ENCODE measurements around the gene STAMBPL1.
"Not testable (repeated sequence)": the region's sequence is repeated elsewhere in the genome, so short reads cannot be mapped to it uniquely, and the experiment has no call there.

STAMBPL1 gene

DNA sequence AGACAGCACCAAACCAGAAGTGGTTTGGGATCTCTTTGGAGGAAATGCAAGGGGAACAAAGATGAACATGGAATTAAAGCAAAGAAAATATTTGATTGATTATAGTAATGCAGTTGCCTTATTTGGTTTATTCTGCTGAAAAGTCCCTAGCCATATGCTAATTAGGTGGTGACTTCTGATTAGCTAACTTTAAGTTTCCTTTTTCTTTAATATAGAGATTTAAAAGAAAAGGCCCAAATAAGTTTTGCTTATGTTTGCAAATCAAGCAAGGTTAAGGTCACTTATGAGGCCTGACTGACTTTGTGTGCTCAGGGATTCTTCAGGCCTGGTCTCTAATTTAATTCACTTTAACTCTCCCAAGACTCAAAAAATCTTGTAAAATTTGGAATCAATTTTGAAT, 22.2 kb upstream of the STAMBPL1 start:
- no peak for DNase-seq

- peak in 2 of 4 experiments; percentile 63 to 69 for DNase-seq
Measured at GRCh38 chr10:88858491-88858890, 21.6 kb upstream of the STAMBPL1 start.

GRCh38 chr10:88861036-88861435, 19.0 kb upstream of the STAMBPL1 start:
- DNase-seq: peak in 2 of 4 experiments; percentile 33 to 46

DNA sequence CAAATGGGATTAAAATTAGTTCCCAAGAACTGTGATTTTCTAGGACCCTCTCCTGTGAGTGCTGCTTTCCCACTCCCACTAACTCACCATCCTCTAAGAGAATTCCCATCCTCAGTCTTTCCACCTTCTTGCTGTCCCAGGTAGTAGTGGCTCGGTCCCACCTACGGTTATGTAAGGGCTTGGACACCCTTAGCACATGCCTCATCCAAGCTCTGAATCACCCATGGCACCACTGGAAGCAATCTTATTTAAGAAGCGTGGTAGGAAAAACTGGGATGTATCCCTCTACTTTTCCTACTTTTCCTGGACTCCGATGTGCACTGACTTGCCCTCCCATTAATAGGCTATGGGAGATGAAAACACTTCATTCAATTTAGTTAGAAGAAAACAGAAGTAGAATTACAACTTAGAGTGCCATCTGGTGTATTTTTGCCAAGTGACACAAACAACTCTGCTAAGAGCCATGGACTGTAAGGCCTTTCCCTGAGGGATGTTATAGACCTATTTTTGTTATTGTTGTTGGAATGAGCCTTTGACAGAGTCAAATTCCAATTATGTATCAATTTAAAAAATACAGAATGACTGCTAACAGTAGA, 14.7 kb upstream of the STAMBPL1 start:
- DNase-seq: peak; percentile 34 to 71 (median 58)

GRCh38 chr10:88866454-88866853, 13.6 kb upstream of the STAMBPL1 start:
- no peak for DNase-seq

GRCh38 chr10:88870089-88870488, 10.0 kb upstream of the STAMBPL1 start:
- no peak for DNase-seq

DNA sequence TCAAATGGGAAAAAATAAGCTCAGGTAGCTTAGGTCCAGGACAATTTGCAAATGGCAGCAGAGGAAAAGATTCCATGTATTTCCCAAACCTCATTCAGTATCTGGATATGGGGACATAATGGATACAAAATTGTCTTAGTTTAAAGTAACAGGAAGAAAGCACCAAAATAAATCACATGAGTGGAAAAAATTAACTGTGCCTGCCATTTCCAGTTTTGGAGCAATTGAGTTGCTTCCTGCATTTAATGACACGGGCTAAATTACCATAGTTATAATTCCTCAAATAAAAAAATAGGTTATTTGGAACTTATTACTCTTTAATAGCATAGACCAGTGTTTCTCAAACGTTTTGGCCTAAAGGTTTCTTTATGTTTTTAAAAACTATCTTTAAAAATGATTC, 6.3 kb upstream of the STAMBPL1 start:
- no peak for DNase-seq

DNA sequence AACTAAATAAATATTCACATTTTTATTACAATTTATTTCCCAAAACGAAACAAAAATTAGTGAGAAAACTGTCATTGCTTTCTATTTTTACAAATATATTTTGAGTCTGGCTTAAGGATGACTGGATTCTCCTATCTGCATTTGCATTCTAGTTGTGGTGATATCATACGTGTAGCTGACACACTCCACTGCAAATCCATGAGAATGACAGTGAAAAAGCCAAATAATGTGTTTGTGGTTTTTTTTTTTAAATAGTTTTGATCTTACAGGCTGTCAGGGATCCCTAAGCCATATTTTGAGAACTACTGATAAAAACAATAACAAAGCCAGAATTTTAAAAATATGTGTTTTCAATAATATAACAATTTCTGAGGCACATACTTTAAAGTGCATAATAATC, 5.8 kb upstream of the STAMBPL1 start:
- no peak for DNase-seq

DNA sequence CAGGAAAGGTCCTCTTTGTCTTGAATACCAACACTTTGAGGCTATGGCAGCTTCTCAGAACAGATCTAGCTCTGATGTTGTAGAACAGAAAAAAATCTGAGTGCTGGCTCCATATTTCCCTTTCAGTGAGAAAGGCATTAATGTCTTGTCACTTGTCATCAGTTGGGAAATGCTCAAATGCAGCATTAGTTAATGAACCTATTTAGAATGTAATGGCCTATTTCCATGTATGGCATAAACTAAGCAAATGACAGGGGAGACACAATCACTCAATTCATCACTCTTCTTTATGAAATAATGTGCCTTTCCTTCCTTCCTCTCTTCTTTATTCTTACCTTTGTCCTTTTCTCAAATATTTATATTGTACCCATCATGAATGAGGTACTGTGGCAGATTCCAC, 5.0 kb upstream of the STAMBPL1 start:
- no peak for DNase-seq

DNA sequence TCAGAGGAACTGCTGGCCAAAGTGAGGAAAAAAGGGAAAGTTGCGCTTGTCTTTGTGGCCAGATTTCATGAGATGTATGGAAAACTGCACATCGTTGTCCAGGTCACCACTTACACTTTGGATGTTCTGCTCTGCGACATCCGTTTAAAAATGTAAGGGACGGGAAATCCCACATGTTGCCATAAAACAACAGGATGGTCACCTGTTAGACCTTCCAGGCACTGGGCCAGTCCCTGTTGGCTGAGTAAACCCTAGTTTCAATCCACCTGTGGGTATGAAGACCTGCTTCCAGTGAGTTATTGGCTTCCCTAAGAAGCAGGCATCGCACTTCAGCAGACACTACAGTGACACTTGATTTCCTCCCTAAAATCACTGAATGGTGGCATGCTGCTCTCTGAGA, 2.7 kb upstream of the STAMBPL1 start:
- DNase-seq: no peak

GRCh38 chr10:88880282-88881076, 434 bp downstream of the STAMBPL1 start:
- DNase-seq: peak; percentile 92 to 97 (median 95)

GRCh38 chr10:88881320-88881719, 1.3 kb downstream of the STAMBPL1 start:
- DNase-seq: peak in 3 of 4 experiments; percentile 7 to 28 (median 7)

GRCh38 chr10:88881922-88882645, 2.0 kb downstream of the STAMBPL1 start:
- DNase-seq: no peak

- DNase-seq: not testable (repeated sequence)
Measured at GRCh38 chr10:88882646-88883447, 2.8 kb downstream of the STAMBPL1 start.

DNA sequence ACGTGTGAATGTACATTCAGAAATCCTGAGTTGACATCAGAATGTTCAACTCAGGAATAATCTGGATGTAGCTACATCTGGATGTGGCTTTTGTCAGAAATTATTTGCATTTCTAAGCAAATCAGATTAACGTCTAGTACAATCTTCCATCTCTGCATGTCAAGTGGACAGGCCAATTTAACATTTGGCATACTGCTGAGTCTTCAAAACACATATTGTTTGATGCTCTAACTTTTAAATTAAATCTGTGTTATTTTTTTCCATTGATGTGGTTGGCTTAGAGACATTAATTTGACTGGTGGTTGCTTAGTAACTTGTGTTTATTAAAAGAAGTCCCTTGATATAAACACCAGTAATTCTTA, 3.4 kb downstream of the STAMBPL1 start:
- DNase-seq: no peak

DNA sequence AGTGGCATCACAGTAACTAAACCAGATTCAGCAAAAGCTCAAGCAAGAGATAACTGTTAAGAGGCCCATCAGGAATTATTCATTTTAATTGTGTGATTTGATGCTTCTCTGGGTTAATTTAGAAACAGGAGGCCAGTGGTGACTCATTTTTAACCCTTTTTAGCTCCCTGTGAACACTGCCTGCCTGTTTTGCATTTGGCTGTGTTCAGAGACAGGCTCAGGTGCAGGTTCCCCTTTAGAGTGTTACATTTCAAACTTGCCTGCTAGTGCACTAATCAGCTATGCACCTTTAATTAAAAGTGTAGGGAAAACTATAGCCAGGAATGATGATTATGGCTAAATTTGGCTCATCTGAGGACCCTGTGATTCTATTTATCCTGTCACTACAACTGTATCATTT, 6.5 kb downstream of the STAMBPL1 start:
- no peak for DNase-seq

- no peak for DNase-seq
Measured at GRCh38 chr10:88888810-88889445, 8.9 kb downstream of the STAMBPL1 start.

DNA sequence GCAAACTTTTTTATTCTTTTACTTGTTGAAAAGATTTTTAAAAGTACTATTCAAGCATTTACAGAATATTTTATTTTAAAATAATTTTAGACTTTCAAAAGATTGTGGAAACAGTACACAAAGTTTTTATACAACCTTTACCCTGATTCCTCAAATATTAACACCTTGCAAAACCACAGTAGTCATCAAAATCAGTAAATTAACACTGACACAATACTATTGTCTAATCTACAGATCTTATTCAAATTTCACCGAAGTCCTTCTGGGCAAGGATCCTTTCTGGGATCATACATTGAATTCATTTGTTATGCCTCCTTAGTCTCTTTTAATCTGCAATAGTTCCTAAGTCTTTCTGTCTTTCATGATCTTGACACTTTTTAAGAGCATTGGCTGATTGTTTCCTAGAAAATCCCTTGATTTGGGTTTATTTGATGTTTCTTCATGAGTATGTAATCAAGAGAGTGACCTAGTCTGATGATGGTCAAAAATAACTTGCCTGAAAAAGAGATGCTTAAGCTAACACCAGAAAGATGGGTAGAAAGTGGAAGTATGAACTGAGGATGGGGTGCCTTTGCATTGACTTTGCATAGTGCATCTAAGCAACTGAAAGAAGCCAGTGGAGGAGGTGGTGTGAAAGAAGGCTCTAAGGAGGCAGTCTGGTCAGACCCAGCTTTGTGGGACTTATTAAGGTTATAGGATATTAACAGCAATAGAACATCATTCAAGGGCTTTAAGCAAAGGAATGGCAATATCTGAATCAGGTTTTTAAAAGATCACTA, 9.7 kb downstream of the STAMBPL1 start:
- DNase-seq: no peak

DNA sequence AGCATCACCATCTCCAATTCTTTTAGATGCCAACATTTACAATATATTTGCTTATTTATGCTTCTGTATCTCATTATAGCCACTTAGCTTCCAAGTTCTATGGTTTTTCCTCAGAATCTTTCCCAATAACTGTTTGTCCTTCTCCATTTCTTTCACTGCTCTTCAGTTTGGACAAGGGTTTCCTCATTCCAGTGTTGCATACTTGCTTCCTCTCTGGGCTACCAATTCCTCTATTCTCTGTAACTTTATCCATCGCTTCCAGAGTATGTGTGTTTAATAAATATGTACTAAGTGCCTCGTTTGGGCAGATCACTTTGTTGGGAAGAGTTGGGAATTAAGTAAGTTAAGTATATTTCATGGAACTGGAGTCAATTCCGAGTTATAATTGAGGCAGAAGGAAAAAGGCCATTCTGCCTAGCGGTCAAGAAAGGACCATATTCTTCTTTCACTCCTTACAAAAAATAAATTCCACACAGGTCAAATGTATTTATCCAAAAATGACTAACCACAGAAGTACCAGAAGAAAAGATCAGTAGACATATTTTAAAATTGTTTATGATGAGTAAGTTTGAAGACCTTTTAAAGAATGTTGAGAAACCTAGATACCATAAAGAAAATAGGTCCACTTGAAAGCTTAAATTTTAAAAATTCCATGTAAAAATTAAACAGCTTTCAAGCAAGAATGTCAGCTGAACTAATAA, 10.8 kb downstream of the STAMBPL1 start:
- peak; percentile 26 to 64 (median 48) for DNase-seq

GRCh38 chr10:88892222-88892967, 12.3 kb downstream of the STAMBPL1 start:
- DNase-seq: no peak

Data from suppressor macrophage (primary cell).